ENCODE results near the gene SMG9. TPM values are rescaled to one million over a fixed set of nuclear protein-coding genes. Genes with fewer than 3 reads are reported as not detected.

The SMG9 gene
- total and polyA plus RNA-seq, 2 experiments from 2014 or later, result 54.1 to 59.5 TPM

DNA sequence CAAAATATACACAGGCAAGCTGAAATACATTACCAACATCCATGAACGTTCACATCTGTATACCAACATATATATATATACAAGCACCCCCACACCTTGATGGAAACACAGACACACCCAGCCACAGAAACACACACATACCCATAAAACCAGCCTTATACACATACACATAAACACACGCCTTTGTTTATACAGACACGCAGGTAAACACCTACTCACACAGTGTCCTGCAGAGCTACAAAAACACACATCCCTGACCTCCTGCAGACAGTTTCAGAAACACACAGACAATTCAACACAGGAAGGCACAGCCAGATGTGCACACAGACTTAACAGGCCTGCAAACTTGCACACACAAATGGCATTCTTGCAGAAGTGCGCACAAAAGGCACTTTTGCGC, 60.2 kb downstream of the SMG9 start:
- Histone ChIP-seq H3K36me3 (no peaks in the 10 kb centered on the region), H3K4me3 (no peak overlapping the region), H3K4me1 (ENCODE audit: low read depth) (no peaks in the 10 kb centered on the region), H3K27ac (no peak overlapping the region), H3K27me3 (peaks cover 5% of the 10 kb centered on the region), H3K9me3 (ENCODE audit: low read depth) (no peaks in the 10 kb centered on the region)
- DNase-seq (ENCODE audit: low read depth in 1 of 2, low spot score in 1 of 2), result no peak
- TF ChIP-seq, protein P1, sequence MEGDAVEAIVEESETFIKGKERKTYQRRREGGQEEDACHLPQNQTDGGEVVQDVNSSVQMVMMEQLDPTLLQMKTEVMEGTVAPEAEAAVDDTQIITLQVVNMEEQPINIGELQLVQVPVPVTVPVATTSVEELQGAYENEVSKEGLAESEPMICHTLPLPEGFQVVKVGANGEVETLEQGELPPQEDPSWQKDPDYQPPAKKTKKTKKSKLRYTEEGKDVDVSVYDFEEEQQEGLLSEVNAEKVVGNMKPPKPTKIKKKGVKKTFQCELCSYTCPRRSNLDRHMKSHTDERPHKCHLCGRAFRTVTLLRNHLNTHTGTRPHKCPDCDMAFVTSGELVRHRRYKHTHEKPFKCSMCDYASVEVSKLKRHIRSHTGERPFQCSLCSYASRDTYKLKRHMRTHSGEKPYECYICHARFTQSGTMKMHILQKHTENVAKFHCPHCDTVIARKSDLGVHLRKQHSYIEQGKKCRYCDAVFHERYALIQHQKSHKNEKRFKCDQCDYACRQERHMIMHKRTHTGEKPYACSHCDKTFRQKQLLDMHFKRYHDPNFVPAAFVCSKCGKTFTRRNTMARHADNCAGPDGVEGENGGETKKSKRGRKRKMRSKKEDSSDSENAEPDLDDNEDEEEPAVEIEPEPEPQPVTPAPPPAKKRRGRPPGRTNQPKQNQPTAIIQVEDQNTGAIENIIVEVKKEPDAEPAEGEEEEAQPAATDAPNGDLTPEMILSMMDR (IDR thresholded peaks at IDR 0.05; ENCODE audit: low read depth, low read length), result no peak

DNA sequence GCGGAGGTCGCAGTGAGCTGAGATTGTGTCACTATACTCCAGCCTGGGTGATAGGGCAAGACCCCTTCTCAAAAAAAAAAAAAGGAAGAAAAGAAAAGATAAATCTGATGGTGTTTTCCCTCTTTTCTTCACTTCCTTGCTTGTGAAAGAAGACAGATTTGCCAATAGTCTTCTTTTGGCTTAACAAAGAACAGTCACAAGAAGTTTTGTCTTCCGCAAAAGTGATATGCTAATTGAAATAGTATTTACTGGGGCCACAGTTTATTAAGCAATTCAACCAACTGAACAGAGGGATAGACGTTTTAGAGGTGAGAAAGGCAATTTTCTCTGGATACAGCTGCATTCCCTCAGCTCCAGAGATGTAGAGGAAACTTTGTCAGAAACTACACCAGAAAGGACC, 61.9 kb downstream of the SMG9 start:
- TF ChIP-seq, protein P1 (IDR thresholded peaks at IDR 0.05; ENCODE audit: low read depth, low read length), result no peak
- H3K27ac ChIP-seq, result no peak overlapping the region
- H3K4me3 ChIP-seq, result no peak overlapping the region
- H3K36me3 ChIP-seq, result no peaks in the 10 kb centered on the region
- no peaks in the 10 kb centered on the region for H3K4me1 ChIP-seq (ENCODE audit: low read depth)
- H3K27me3 ChIP-seq, result no peaks in the 10 kb centered on the region
- no peaks in the 10 kb centered on the region for H3K9me3 ChIP-seq (ENCODE audit: low read depth)
- DNase-seq (ENCODE audit: low read depth in 1 of 2, low spot score in 1 of 2), result no peak

DNA sequence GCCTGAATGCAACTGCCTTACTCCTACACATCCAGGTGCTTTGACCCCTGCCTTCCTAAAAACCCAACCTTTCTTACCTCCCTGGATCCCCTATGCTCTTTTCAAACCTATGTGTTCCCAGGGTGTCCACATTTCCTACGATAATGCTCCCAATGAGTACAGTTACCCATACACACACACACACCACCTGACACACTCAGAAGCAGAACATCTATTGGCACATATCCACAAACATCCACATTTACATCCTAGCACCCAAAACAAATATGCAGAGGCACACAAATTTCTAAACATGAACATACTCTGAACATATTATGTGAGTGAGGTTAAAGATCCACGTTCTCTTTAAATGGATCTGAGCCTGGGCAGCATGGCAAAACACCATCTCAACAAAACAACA, 62.4 kb downstream of the SMG9 start:
- no peak overlapping the region for H3K4me3 ChIP-seq
- no peak overlapping the region for H3K27ac ChIP-seq
- H3K9me3 ChIP-seq (ENCODE audit: low read depth), result no peaks in the 10 kb centered on the region
- H3K36me3 ChIP-seq, result no peaks in the 10 kb centered on the region
- H3K4me1 ChIP-seq (ENCODE audit: low read depth), result no peaks in the 10 kb centered on the region
- TF ChIP-seq, protein P1 (IDR thresholded peaks at IDR 0.05; ENCODE audit: low read depth, low read length), result no peak
- H3K27me3 ChIP-seq, result no peaks in the 10 kb centered on the region
- no peak for DNase-seq (ENCODE audit: low read depth in 1 of 2, low spot score in 1 of 2)

DNA sequence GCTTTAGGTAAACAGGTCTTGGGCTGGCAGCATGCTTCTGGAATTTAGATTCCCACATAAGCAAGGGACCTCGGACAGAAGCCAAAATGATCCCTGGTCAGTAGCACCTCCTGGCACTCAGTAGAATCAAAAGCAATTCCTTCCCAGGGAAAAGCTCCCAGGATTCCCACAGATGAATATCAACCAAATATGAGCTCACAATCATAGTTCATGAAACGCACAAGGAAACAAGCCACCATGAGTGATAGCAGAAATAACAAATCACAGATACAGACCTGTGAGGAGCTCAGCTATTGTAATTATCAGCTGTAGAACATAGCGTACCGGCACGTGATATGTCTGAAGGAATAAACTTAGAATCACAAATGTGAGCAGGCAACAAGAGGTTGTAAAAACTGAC, 63.0 kb downstream of the SMG9 start:
- Histone ChIP-seq H3K27ac (no peak overlapping the region), H3K36me3 (no peaks in the 10 kb centered on the region), H3K9me3 (ENCODE audit: low read depth) (no peaks in the 10 kb centered on the region), H3K27me3 (no peaks in the 10 kb centered on the region), H3K4me3 (no peak overlapping the region), H3K4me1 (ENCODE audit: low read depth) (no peaks in the 10 kb centered on the region)
- no peak for DNase-seq (ENCODE audit: low read depth in 1 of 2, low spot score in 1 of 2)
- TF ChIP-seq, protein P1 (IDR thresholded peaks at IDR 0.05; ENCODE audit: low read depth, low read length), result no peak

DNA sequence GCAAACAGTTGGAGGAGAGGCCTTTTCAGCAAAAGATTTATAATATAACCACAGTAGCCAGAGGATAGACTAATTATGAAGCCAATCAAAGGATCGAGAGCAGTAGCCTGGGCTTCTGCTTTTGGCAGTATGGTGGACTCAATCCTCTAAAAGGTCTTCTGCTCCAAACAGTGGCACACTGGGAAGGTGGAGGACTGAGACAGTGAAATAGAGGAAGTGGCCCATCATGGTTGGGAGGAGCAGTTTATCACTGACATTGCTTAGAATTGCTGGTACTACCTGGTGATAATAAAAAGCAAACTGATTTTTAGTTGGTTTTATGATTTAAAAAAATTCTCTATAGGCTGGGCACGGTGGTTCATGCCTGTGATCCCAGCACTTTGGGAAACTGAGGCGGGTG, 63.9 kb downstream of the SMG9 start:
- Histone ChIP-seq H3K36me3 (no peaks in the 10 kb centered on the region), H3K27ac (no peak overlapping the region), H3K27me3 (no peaks in the 10 kb centered on the region), H3K9me3 (ENCODE audit: low read depth) (no peaks in the 10 kb centered on the region), H3K4me1 (ENCODE audit: low read depth) (no peaks in the 10 kb centered on the region), H3K4me3 (no peak overlapping the region)
- DNase-seq (ENCODE audit: low read depth in 1 of 2, low spot score in 1 of 2), result no peak
- TF ChIP-seq, protein P1 (IDR thresholded peaks at IDR 0.05; ENCODE audit: low read depth, low read length), result no peak

DNA sequence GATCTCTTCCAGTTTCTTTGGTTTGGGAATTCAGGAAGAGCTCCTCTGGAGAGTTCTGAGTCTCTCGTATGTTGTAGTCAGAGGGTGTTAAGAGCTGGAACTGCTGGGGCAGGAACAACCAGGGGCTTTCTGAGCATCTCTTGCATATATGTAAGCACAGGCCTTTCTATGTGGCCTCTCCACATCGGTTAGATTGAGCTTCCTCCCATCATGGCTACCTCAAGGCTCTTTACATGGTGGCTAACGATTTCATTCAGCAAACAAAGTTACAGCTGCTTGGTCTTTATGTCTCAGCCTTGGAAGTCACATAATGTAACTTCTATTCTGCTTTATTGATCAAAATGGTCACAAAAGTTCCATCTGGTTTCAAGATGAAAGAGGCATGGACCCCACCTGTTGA, 64.3 kb downstream of the SMG9 start:
- H3K4me3 ChIP-seq, result no peak overlapping the region
- H3K4me1 ChIP-seq (ENCODE audit: low read depth), result no peaks in the 10 kb centered on the region
- H3K27me3 ChIP-seq, result no peaks in the 10 kb centered on the region
- H3K9me3 ChIP-seq (ENCODE audit: low read depth), result no peaks in the 10 kb centered on the region
- TF ChIP-seq, protein P1 (IDR thresholded peaks at IDR 0.05; ENCODE audit: low read depth, low read length), result no peak
- no peak for DNase-seq (ENCODE audit: low read depth in 1 of 2, low spot score in 1 of 2)
- H3K36me3 ChIP-seq, result no peaks in the 10 kb centered on the region
- H3K27ac ChIP-seq, result no peak overlapping the region
